Measurements from ENCODE around the gene KCNK4.
A peak's percentile ranks its signal among the peaks of the same experiment; 100 is the strongest.
"Not testable (repeated sequence)": the region's sequence is repeated elsewhere in the genome, so short reads cannot be mapped to it uniquely, and the experiment has no call there.

Gene KCNK4

GRCh38 chr11:64291262-64291751 is at the start of gene KCNK4:
KCNK4 (plus strand) TSS chr11:64291302; CDS start chr11:64293019, 1,717 bp downstream.
- DNase-seq (ENCODE audit: low read depth in 2 of 3, low spot score in 1 of 3): no peak

GRCh38 chr11:64241491-64242374 is 49.4 kb upstream of the KCNK4 start:
- peak in 1 of 3 donors; percentile 100 for DNase-seq (ENCODE audit: low read depth in 2 of 3, low spot score in 1 of 3)

GRCh38 chr11:64243236-64243854 is 47.8 kb upstream of the KCNK4 start:
- DNase-seq (ENCODE audit: low read depth in 2 of 3, low spot score in 1 of 3): no peak

GRCh38 chr11:64244107-64244506 is 47.0 kb upstream of the KCNK4 start:
- no peak for DNase-seq (ENCODE audit: low read depth in 2 of 3, low spot score in 1 of 3)

- DNase-seq (ENCODE audit: low read depth in 2 of 3, low spot score in 1 of 3): no peak
Measured at GRCh38 chr11:64244966-64245365, 46.1 kb upstream of the KCNK4 start.

- no peak for DNase-seq (ENCODE audit: low read depth in 2 of 3, low spot score in 1 of 3)
Measured at GRCh38 chr11:64245401-64245796, 45.7 kb upstream of the KCNK4 start.

- peak; percentile 67 to 76 (median 72) for DNase-seq (ENCODE audit: low read depth in 2 of 3, low spot score in 1 of 3)
Measured at GRCh38 chr11:64245797-64246620, 45.1 kb upstream of the KCNK4 start.

- DNase-seq (ENCODE audit: low read depth in 2 of 3, low spot score in 1 of 3): not testable (repeated sequence)
Measured at GRCh38 chr11:64246621-64246870, 44.6 kb upstream of the KCNK4 start.

GRCh38 chr11:64246871-64247728 is 44.0 kb upstream of the KCNK4 start, which contains the start of gene PPP1R14B:
PPP1R14B (minus strand) TSS chr11:64246943; CDS start chr11:64246673, 270 bp downstream.
- DNase-seq (ENCODE audit: low read depth in 2 of 3, low spot score in 1 of 3): peak; percentile 66 to 78 (median 69)

- DNase-seq (ENCODE audit: low read depth in 2 of 3, low spot score in 1 of 3): no peak
Measured at GRCh38 chr11:64247729-64248531, 43.2 kb upstream of the KCNK4 start.

- no peak for DNase-seq (ENCODE audit: low read depth in 2 of 3, low spot score in 1 of 3)
Measured at GRCh38 chr11:64248578-64248977, 42.5 kb upstream of the KCNK4 start.

- no peak for DNase-seq (ENCODE audit: low read depth in 2 of 3, low spot score in 1 of 3)
Measured at GRCh38 chr11:64249038-64249437, 42.1 kb upstream of the KCNK4 start.

- DNase-seq (ENCODE audit: low read depth in 2 of 3, low spot score in 1 of 3): no peak
Measured at GRCh38 chr11:64249563-64250414, 41.3 kb upstream of the KCNK4 start.

GRCh38 chr11:64250415-64251015 is 40.6 kb upstream of the KCNK4 start:
- DNase-seq (ENCODE audit: low read depth in 2 of 3, low spot score in 1 of 3): no peak

- no peak for DNase-seq (ENCODE audit: low read depth in 2 of 3, low spot score in 1 of 3)
Measured at GRCh38 chr11:64251016-64251752, 39.9 kb upstream of the KCNK4 start, which contains the start of gene PLCB3. PLCB3 (plus strand) TSS chr11:64251530; CDS start chr11:64251650, 120 bp downstream.

GRCh38 chr11:64251753-64252002 is 39.4 kb upstream of the KCNK4 start:
- no peak for DNase-seq (ENCODE audit: low read depth in 2 of 3, low spot score in 1 of 3)

- no peak for DNase-seq (ENCODE audit: low read depth in 2 of 3, low spot score in 1 of 3)
Measured at GRCh38 chr11:64252003-64252872, 38.9 kb upstream of the KCNK4 start.

All from stimulated activated CD4-positive, alpha-beta T cell treated with anti-CD3 and anti-CD28 coated beads, Interleukin-12 subunit alpha, Interleukin-12 subunit beta, amount 100 ng/mL, for 48 hours (primary cell).